H9 (cell line): Measurements from ENCODE around the gene EDIL3. TPM values are rescaled to one million over a fixed set of nuclear protein-coding genes. Genes with fewer than 3 reads are reported as not detected.
A peak's percentile ranks its signal among the peaks of the same experiment; 100 is the strongest.

Experiments
- DNase-seq: peaks from one replicate; pipeline ENCODE4 v3.0.0-alpha.2; 2017
- H2AFZ ChIP-seq: one replicate; pipeline ENCODE4 v1.6.1; 2013; ENCODE audit warnings: mild to moderate bottlenecking, low read length, control low read depth, moderate library complexity
- H2AK5ac ChIP-seq: 2 replicates; pipeline ENCODE4 v1.6.1; 2013; ENCODE audit warnings: low read length, control low read depth, mixed read lengths; ENCODE audit not compliant: insufficient read length
- H2BK120ac ChIP-seq: one replicate; pipeline ENCODE4 v1.6.1; 2013; ENCODE audit warnings: low read depth, mild to moderate bottlenecking, low read length, control low read depth, inconsistent platforms; ENCODE audit not compliant: poor library complexity, severe bottlenecking
- H2BK12ac ChIP-seq: 2 replicates; pipeline ENCODE4 v1.6.1; 2013; ENCODE audit warnings: low read length, control low read depth, mixed read lengths, low read depth; ENCODE audit not compliant: insufficient read length
- H2BK15ac ChIP-seq: 2 replicates; pipeline ENCODE4 v1.6.1; 2013; ENCODE audit warnings: low read depth, low read length, control low read depth
- H2BK20ac ChIP-seq: one replicate; pipeline ENCODE4 v1.6.1; 2013; ENCODE audit warnings: low read depth, mild to moderate bottlenecking, low read length, control low read depth, inconsistent platforms; ENCODE audit not compliant: poor library complexity, severe bottlenecking
- H2BK5ac ChIP-seq: 2 replicates; pipeline ENCODE4 v1.6.1; 2013; ENCODE audit warnings: low read length, control low read depth, mixed read lengths; ENCODE audit not compliant: insufficient read length
- H3K14ac ChIP-seq: 2 replicates; pipeline ENCODE4 v1.6.1; 2013; ENCODE audit warnings: low read length, control low read depth; ENCODE audit not compliant: insufficient read depth
- H3K18ac ChIP-seq: 2 replicates; pipeline ENCODE4 v1.6.1; 2013; ENCODE audit warnings: low read depth, mild to moderate bottlenecking, mixed read lengths, low read length, control low read depth; ENCODE audit not compliant: insufficient read length
- H3K23ac ChIP-seq: 2 replicates; pipeline ENCODE4 v1.6.1; 2013; ENCODE audit warnings: low read length, control low read depth, mixed read lengths, low read depth; ENCODE audit not compliant: insufficient read length
- H3K23me2 ChIP-seq: 2 replicates; pipeline ENCODE4 v1.6.1; 2013; ENCODE audit warnings: low read depth, mild to moderate bottlenecking, mixed read lengths, low read length, control low read depth; ENCODE audit not compliant: insufficient read length, poor library complexity, severe bottlenecking
- H3K27ac ChIP-seq: 2 replicates; pipeline ENCODE4 v1.5.1; 2013; ENCODE audit warnings: low read length, control low read depth, mixed read lengths, low read depth; ENCODE audit not compliant: insufficient read length
- H3K27me3 ChIP-seq: 2 replicates; pipeline ENCODE4 v1.6.1; 2013; ENCODE audit warnings: low read length, control low read depth, inconsistent platforms; ENCODE audit not compliant: insufficient read depth
- H3K4ac ChIP-seq: 2 replicates; pipeline ENCODE4 v1.6.1; 2013; ENCODE audit warnings: low read depth, mild to moderate bottlenecking, control low read depth, inconsistent platforms, low read length, moderate library complexity
- H3K4me1 ChIP-seq: 2 replicates; pipeline ENCODE4 v1.6.1; 2013; ENCODE audit warnings: low read length, control low read depth, inconsistent platforms; ENCODE audit not compliant: insufficient read depth
- H3K4me2 ChIP-seq: 2 replicates; pipeline ENCODE4 v1.6.1; 2013; ENCODE audit warnings: low read length, control low read depth, mixed read lengths; ENCODE audit not compliant: insufficient read length, insufficient read depth
- H3K56ac ChIP-seq: 2 replicates; pipeline ENCODE4 v1.6.1; 2013; ENCODE audit warnings: low read depth, mild to moderate bottlenecking, mixed read lengths, low read length, control low read depth; ENCODE audit not compliant: insufficient read length
- H3K79me1 ChIP-seq: 2 replicates; pipeline ENCODE4 v1.6.1; 2013; ENCODE audit warnings: low read depth, mild to moderate bottlenecking, moderate library complexity, low read length, control low read depth, inconsistent platforms; ENCODE audit not compliant: insufficient read depth, poor library complexity, severe bottlenecking
- H3K79me2 ChIP-seq: 2 replicates; pipeline ENCODE4 v1.6.1; 2013; ENCODE audit warnings: low read length, control low read depth, inconsistent platforms; ENCODE audit not compliant: insufficient read depth
- H3K9ac ChIP-seq: 2 replicates; pipeline ENCODE4 v1.6.1; 2013; ENCODE audit warnings: low read length, control low read depth, mixed read lengths; ENCODE audit not compliant: insufficient read length; ENCODE audit errors: extremely low read depth
- H3K9me3 ChIP-seq: one replicate; pipeline ENCODE4 v1.6.1; 2013; ENCODE audit warnings: low read depth, low read length, inconsistent platforms; ENCODE audit not compliant: control insufficient read depth
- H3T11ph ChIP-seq: one replicate; pipeline ENCODE4 v1.6.1; 2013; ENCODE audit warnings: mild to moderate bottlenecking, low read length, control low read depth, inconsistent platforms
- H4K20me1 ChIP-seq: one replicate; pipeline ENCODE4 v1.6.1; 2013; ENCODE audit not compliant: control insufficient read depth, insufficient read length, insufficient read depth
- H4K5ac ChIP-seq: 2 replicates; pipeline ENCODE4 v1.6.1; 2013; ENCODE audit warnings: low read depth, mild to moderate bottlenecking, mixed read lengths, low read length, control low read depth; ENCODE audit not compliant: insufficient read length
- H4K8ac ChIP-seq: replicated peaks from 2 replicates; pipeline ENCODE4 v1.6.1; 2013; ENCODE audit warnings: low read length, control low read depth, mixed read lengths, low read depth; ENCODE audit not compliant: insufficient read length
- H4K91ac ChIP-seq: 2 replicates; pipeline ENCODE4 v1.6.1; 2013; ENCODE audit warnings: low read depth, mild to moderate bottlenecking, moderate library complexity, mixed read lengths, low read length, control low read depth; ENCODE audit not compliant: insufficient read length
- H3K27ac Mint-ChIP-seq, 3 experiments: 2 replicates in 2 of 3; 3 replicates in 1 of 3; pipeline ENCODE4 v1.8.0; 2020 to 2021; ENCODE audit warnings: mixed read lengths in 3 of 3, mild to moderate bottlenecking in 1 of 3, moderate library complexity in 1 of 3
- H3K27me3 Mint-ChIP-seq: 2 replicates; pipeline ENCODE4 v1.8.0; 2021; ENCODE audit warnings: low read depth, mild to moderate bottlenecking, moderate library complexity, mixed read lengths
- H3K36me3 Mint-ChIP-seq, 3 experiments: 2 replicates in 2 of 3; 3 replicates in 1 of 3; pipeline ENCODE4 v1.8.0; 2020 to 2021; ENCODE audit warnings: low read depth in 3 of 3, mixed read lengths in 3 of 3; ENCODE audit not compliant: insufficient read depth in 1 of 3
- H3K4me1 Mint-ChIP-seq, 2 experiments: 2 replicates each; pipeline ENCODE4 v1.8.0; 2020; ENCODE audit warnings: mixed read lengths in 2 of 2
- H3K4me3 Mint-ChIP-seq, 2 experiments: 2 replicates in 1 of 2; 3 replicates in 1 of 2; pipeline ENCODE4 v1.8.0; 2020 to 2021; ENCODE audit warnings: mild to moderate bottlenecking in 2 of 2, mixed read lengths in 2 of 2, moderate library complexity in 1 of 2
- H3K9me3 Mint-ChIP-seq, 2 experiments: 2 replicates in 1 of 2; 3 replicates in 1 of 2; pipeline ENCODE4 v1.8.0; 2020; ENCODE audit warnings: mild to moderate bottlenecking in 2 of 2, mixed read lengths in 2 of 2, moderate library complexity in 1 of 2
- CTCF ChIP-seq: fragments of 200-600 bp; sonication (generic); conservative IDR thresholded peaks from 3 replicates; pipeline ENCODE4 v1.8.0; 2021; ENCODE audit warnings: antibody characterized with exemption, mild to moderate bottlenecking
- whole genome bisulfite sequencing: extraction: QIAGEN DNeasy Blood & Tissue Kit; methylation state at CpG from one replicate; pipeline ENCODE4 v1.1.7; 2013; ENCODE audit warnings: missing lambda C conversion rate, low lambda C conversion rate, mixed read lengths; ENCODE audit not compliant: insufficient read length; ENCODE audit errors: extremely low coverage; 5-methylcytosine and 5-hydroxymethylcytosine counted together
- total RNA-seq: library from RNA; stranded (reverse); gene quantifications from 2 replicates; pipeline ENCODE4 v1.2.1, GENCODE V29; 2021

EDIL3 gene
- total RNA-seq, 1 experiment from 2014 or later, result 61.9 TPM

- no peak for TF ChIP-seq CTCF
- no peak overlapping the region for H2BK15ac ChIP-seq
- H3K79me2 ChIP-seq, result no peaks in the 10 kb centered on the region
- H4K20me1 ChIP-seq, result no peaks in the 10 kb centered on the region
- no peaks in the 10 kb centered on the region; a peak in 1 of 5 replicates for H3K9me3 Mint-ChIP-seq
- H3K4me1 ChIP-seq, result no peaks in the 10 kb centered on the region; the same call in 1 of the 2 replicates
- H3K14ac ChIP-seq, result no peak overlapping the region
- no peaks in the 10 kb centered on the region for H3K9me3 ChIP-seq
- no peak for DNase-seq
- no peak overlapping the region for H3K4ac ChIP-seq
- H3K18ac ChIP-seq, result no peak overlapping the region
- H3K27me3 Mint-ChIP-seq, result no peaks in the 10 kb centered on the region; the same call in 1 of the 2 replicates
- peaks cover 12% of the 10 kb centered on the region in 2 experiments for H3K4me1 Mint-ChIP-seq
- no peak overlapping the region for H3T11ph ChIP-seq
- no peak overlapping the region for H3K23ac ChIP-seq
- H3K9ac ChIP-seq, result no peak overlapping the region
- 0 out of 7 replicates have a peak overlapping the region, but pooled peaks of 1 of the 3 experiments have one; percentile 11 for H3K27ac Mint-ChIP-seq
- H3K23me2 ChIP-seq, result no peaks in the 10 kb centered on the region
- H3K56ac ChIP-seq, result no peak overlapping the region
- no peak overlapping the region for H4K5ac ChIP-seq
- H3K4me3 Mint-ChIP-seq, result no peak overlapping the region
- no peak overlapping the region for H3K27ac ChIP-seq
- no peak overlapping the region for H4K8ac ChIP-seq
- H2AFZ ChIP-seq, result no peak overlapping the region
- H3K79me1 ChIP-seq, result no peaks in the 10 kb centered on the region
- WGBS, result no CpG with 5 or more reads among the region's 1 CpG
- no peak overlapping the region for H4K91ac ChIP-seq
- H2BK120ac ChIP-seq, result no peak overlapping the region
- no peak overlapping the region for H2AK5ac ChIP-seq
- no peak overlapping the region for H2BK5ac ChIP-seq
- H3K36me3 Mint-ChIP-seq, result no peaks in the 10 kb centered on the region
- no peak overlapping the region for H2BK20ac ChIP-seq
- H3K27me3 ChIP-seq, result no peaks in the 10 kb centered on the region
- no peak overlapping the region for H3K4me2 ChIP-seq
- no peak overlapping the region for H2BK12ac ChIP-seq
Observed at GRCh38 chr5:83924171-83924570, 460.5 kb downstream of the EDIL3 start.
